Heart left ventricle (tissue), 13 donors: ENCODE measurements around the gene EFCAB12.

ENCODE experiments used
- CTCF ChIP-seq, 12 donors: fragments of 200-600 bp; sonication (generic) in 4 of 12; IDR thresholded peaks; one replicate each; pipeline versions ENCODE4 v1.5.0 to v1.8.0; 2018 to 2022; ENCODE audit warnings: antibody characterized with exemption in 12 of 12, mild to moderate bottlenecking in 5 of 12
- POLR2A ChIP-seq, 2 donors: fragments of 450-650 bp; IDR thresholded peaks; one replicate each; pipeline ENCODE4 v1.6.1; 2017; ENCODE audit warnings: antibody characterized with exemption in 2 of 2, mild to moderate bottlenecking in 2 of 2, moderate library complexity in 2 of 2
- donor health status: ischemic (EF 13 %, LVEDD 7.1; RV severe dilation, severe dysfunction).
- donor health status: DM: no; HTN: yes; CAD: no.
- donor health status: DM: no; HTN: no; CAD: no.
- donor health status: ischemic (EF 25% LVEDD 6.9; RV normal size, moderate dysfunction).
- donor health status: ischemic (EF 25% LVEDD 5.7; RV mildly dilated, moderate dysfunction).
- donor health status: ischemic (EF 35%, LVEDD 5.7; RV mildly dilated, moderate dysfunction).
- donor health status: nonischemic (EF 11% LVEDD 7.7; RV severe dilation, severe dysfunction).
- donor health status: DM: yes; HTN: yes; CAD: no.
- donor health status: PGD.
- donor health status: ischemic (EF 29% LVEDD 5.4; RV normal size, mild dysfunction).
- donor health status: nonischemic (EF 23%, LVEDD 6.1; RV moderate dilation, normal function).

- TF ChIP-seq CTCF (IDR thresholded peaks at IDR 0.05) (no peak), POLR2A (IDR thresholded peaks at IDR 0.05) (no peak)
Measured at GRCh38 chr3:129398803-129399144, 29.7 kb downstream of the EFCAB12 start.
